ENCODE data around the gene SYT1. TPM values are rescaled to one million over a fixed set of nuclear protein-coding genes. Genes with fewer than 3 reads are reported as not detected.
A peak's percentile ranks its signal among the peaks of the same experiment; 100 is the strongest.

The SYT1 gene
- total RNA-seq, 4 donors from 2014 or later, result 4.1 to 10.0 (median 6.7) TPM

GRCh38 chr12:79452906-79453305, 588.3 kb downstream of the SYT1 start:
- H3K27ac ChIP-seq (replicated peaks in 1 of 4), result no peak overlapping the region
- WGBS, result 68% methylated on average over 6 of the region's 6 CpGs
- intact Hi-C loops (cut with DNase I), result no loop called here

GRCh38 chr12:79453820-79454219, 589.2 kb downstream of the SYT1 start:
- DNase-seq (ENCODE audit: extremely low spot score), result no peak
- TF ChIP-seq EP300 (IDR thresholded peaks at IDR 0.05), result no peak
- TF ChIP-seq CTCF (IDR thresholded peaks at IDR 0.05), result no peak
- TF ChIP-seq POLR2A (IDR thresholded peaks at IDR 0.05; ENCODE audit: low read depth), result no peak
- no peak overlapping the region for H3K27ac ChIP-seq (replicated peaks in 1 of 4)
- peaks cover 0 to 30% (median 4%) of the 10 kb centered on the region in 4 donors for H3K4me1 ChIP-seq
- H3K27me3 ChIP-seq, result no peaks in the 10 kb centered on the region
- 70% methylated on average over 3 of the region's 3 CpGs for WGBS
- H3K4me3 ChIP-seq, result no peak overlapping the region
- H3K9me3 ChIP-seq, result no peaks in the 10 kb centered on the region
- intact Hi-C loops (cut with DNase I), result no loop called here
- no peaks in the 10 kb centered on the region for H3K36me3 ChIP-seq

More at GRCh38 chr12:79452906-79453305, 588.3 kb downstream of the SYT1 start:
- peaks cover 0 to 30% (median 4%) of the 10 kb centered on the region in 4 donors for H3K4me1 ChIP-seq
- H3K4me3 ChIP-seq, result no peak overlapping the region
- no peak for DNase-seq (ENCODE audit: extremely low spot score)
- TF ChIP-seq CTCF (IDR thresholded peaks at IDR 0.05) (no peak), POLR2AphosphoS5 (IDR thresholded peaks at IDR 0.05) (no peak), EP300 (IDR thresholded peaks at IDR 0.05) (no peak)
- H3K27me3 ChIP-seq, result no peaks in the 10 kb centered on the region
- no peaks in the 10 kb centered on the region for H3K36me3 ChIP-seq
- no peaks in the 10 kb centered on the region for H3K9me3 ChIP-seq

- WGBS, result 75% methylated on average over 3 of the region's 3 CpGs
- intact Hi-C loops (cut with DNase I), result no loop called here
- Histone ChIP-seq H3K4me3 (no peak overlapping the region), H3K27me3 (no peaks in the 10 kb centered on the region), H3K9me3 (no peaks in the 10 kb centered on the region), H3K27ac (replicated peaks in 1 of 4) (no peak overlapping the region), H3K36me3 (no peaks in the 10 kb centered on the region), H3K4me1 (peaks cover 0 to 30% (median 4%) of the 10 kb centered on the region in 4 donors)
- TF ChIP-seq CTCF (IDR thresholded peaks at IDR 0.05) (no peak), POLR2A (IDR thresholded peaks at IDR 0.05; ENCODE audit: low read depth) (no peak), POLR2AphosphoS5 (IDR thresholded peaks at IDR 0.05) (no peak), EP300 (IDR thresholded peaks at IDR 0.05) (no peak)
- DNase-seq (ENCODE audit: extremely low spot score), result no peak
Observed at GRCh38 chr12:79454338-79454843, 589.8 kb downstream of the SYT1 start.

- DNase-seq (ENCODE audit: extremely low spot score), result no peak
- TF ChIP-seq POLR2A (IDR thresholded peaks at IDR 0.05; ENCODE audit: low read depth) (no peak), CTCF (IDR thresholded peaks at IDR 0.05) (no peak), EP300 (IDR thresholded peaks at IDR 0.05) (no peak), POLR2AphosphoS5 (IDR thresholded peaks at IDR 0.05) (no peak)
- H3K27me3 ChIP-seq, result no peaks in the 10 kb centered on the region
- H3K9me3 ChIP-seq, result no peaks in the 10 kb centered on the region
- H3K4me1 ChIP-seq, result peaks cover 0 to 30% (median 4%) of the 10 kb centered on the region in 4 donors
- H3K36me3 ChIP-seq, result no peaks in the 10 kb centered on the region
- intact Hi-C loops (cut with DNase I), result no loop called here
- H3K27ac ChIP-seq (replicated peaks in 1 of 4), result no peak overlapping the region
- WGBS, result 67% methylated on average over 2 of the region's 2 CpGs
- H3K4me3 ChIP-seq, result no peak overlapping the region
Observed at GRCh38 chr12:79455286-79455685, 590.7 kb downstream of the SYT1 start.

- H3K36me3 ChIP-seq, result no peaks in the 10 kb centered on the region
- H3K4me1 ChIP-seq, result no peaks in the 10 kb centered on the region
- H3K27me3 ChIP-seq, result no peaks in the 10 kb centered on the region
- DNase-seq (ENCODE audit: extremely low spot score), result peak; percentile 75
- TF ChIP-seq CTCF (IDR thresholded peaks at IDR 0.05), result no peak
- no peak for TF ChIP-seq POLR2A (IDR thresholded peaks at IDR 0.05; ENCODE audit: low read depth)
- TF ChIP-seq EP300 (IDR thresholded peaks at IDR 0.05), result no peak
- no peak for TF ChIP-seq POLR2AphosphoS5 (IDR thresholded peaks at IDR 0.05)
- no peaks in the 10 kb centered on the region for H3K9me3 ChIP-seq
- WGBS, result 53% methylated on average over 4 of the region's 4 CpGs
- no peak overlapping the region for H3K4me3 ChIP-seq
- no peak overlapping the region for H3K27ac ChIP-seq (replicated peaks in 1 of 4)
- intact Hi-C loops (cut with DNase I), result no loop called here
Observed at GRCh38 chr12:79482323-79482722, 617.7 kb downstream of the SYT1 start.
